WERI-Rb-1 (cell line): ENCODE data around the gene UBE2N.
"Not testable (repeated sequence)": the region's sequence is repeated elsewhere in the genome, so short reads cannot be mapped to it uniquely, and the experiment has no call there.

Experiments used
- DNase-seq: peaks from one replicate; pipeline ENCODE4 v3.0.0-alpha.2; 2020
- H3K27ac ChIP-seq: fragments of 250-450 bp; sonication (Bioruptor Pico); 2 replicates; pipeline ENCODE4 v1.5.1; 2020; ENCODE audit warnings: mild to moderate bottlenecking, moderate library complexity
- H3K27me3 ChIP-seq: fragments of 250-450 bp; sonication (Bioruptor Pico); 2 replicates; pipeline ENCODE4 v1.5.1; 2021; ENCODE audit warnings: mild to moderate bottlenecking, low read depth, moderate library complexity; ENCODE audit not compliant: insufficient read depth, severe bottlenecking
- H3K36me3 ChIP-seq: fragments of 250-450 bp; sonication (Bioruptor Pico); 2 replicates; pipeline ENCODE4 v1.5.1; 2020; ENCODE audit warnings: mild to moderate bottlenecking, moderate library complexity
- H3K4me3 ChIP-seq: 2 replicates; pipeline ENCODE4 v1.5.1; 2011; ENCODE audit warnings: low read depth, mild to moderate bottlenecking, control low read depth, low read length
- H3K9me3 ChIP-seq: fragments of 250-450 bp; sonication (Bioruptor Pico); 2 replicates; pipeline ENCODE4 v1.5.1; 2021; ENCODE audit warnings: mild to moderate bottlenecking, moderate library complexity; ENCODE audit not compliant: severe bottlenecking
- TF ChIP-seq, protein P1 (sequence below): IDR thresholded peaks from 2 replicates; pipeline ENCODE4 v1.5.1; 2011; ENCODE audit warnings: low read depth, mild to moderate bottlenecking, control low read depth, inconsistent platforms, low read length

The UBE2N gene

DNA sequence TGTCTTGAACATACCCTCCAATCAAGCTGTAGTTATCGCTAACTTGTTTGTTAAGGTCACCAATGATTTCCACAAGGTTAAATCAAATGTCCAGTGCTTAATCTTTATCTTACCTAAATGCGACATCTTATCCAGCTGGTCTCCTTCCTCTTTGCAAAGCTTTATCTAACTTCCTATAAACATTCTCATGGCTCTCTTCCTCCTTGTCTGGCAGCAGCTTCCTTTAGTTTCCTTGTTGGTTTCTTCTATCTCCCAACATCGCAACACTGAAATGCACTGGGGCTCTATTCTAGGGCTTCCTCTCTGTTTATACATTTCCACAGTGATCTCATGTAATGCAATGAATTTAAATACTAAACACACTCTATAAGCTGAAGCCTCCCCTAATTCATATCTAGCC lies 28.7 kb downstream of the UBE2N start:
- DNase-seq: no peak
- TF ChIP-seq, protein P1, sequence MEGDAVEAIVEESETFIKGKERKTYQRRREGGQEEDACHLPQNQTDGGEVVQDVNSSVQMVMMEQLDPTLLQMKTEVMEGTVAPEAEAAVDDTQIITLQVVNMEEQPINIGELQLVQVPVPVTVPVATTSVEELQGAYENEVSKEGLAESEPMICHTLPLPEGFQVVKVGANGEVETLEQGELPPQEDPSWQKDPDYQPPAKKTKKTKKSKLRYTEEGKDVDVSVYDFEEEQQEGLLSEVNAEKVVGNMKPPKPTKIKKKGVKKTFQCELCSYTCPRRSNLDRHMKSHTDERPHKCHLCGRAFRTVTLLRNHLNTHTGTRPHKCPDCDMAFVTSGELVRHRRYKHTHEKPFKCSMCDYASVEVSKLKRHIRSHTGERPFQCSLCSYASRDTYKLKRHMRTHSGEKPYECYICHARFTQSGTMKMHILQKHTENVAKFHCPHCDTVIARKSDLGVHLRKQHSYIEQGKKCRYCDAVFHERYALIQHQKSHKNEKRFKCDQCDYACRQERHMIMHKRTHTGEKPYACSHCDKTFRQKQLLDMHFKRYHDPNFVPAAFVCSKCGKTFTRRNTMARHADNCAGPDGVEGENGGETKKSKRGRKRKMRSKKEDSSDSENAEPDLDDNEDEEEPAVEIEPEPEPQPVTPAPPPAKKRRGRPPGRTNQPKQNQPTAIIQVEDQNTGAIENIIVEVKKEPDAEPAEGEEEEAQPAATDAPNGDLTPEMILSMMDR: no peak
- Histone ChIP-seq H3K27ac (no peak overlapping the region), H3K4me3 (no peak overlapping the region), H3K36me3 (peaks cover 28% of the 10 kb centered on the region), H3K27me3 (no peaks in the 10 kb centered on the region), H3K9me3 (no peaks in the 10 kb centered on the region)

DNA sequence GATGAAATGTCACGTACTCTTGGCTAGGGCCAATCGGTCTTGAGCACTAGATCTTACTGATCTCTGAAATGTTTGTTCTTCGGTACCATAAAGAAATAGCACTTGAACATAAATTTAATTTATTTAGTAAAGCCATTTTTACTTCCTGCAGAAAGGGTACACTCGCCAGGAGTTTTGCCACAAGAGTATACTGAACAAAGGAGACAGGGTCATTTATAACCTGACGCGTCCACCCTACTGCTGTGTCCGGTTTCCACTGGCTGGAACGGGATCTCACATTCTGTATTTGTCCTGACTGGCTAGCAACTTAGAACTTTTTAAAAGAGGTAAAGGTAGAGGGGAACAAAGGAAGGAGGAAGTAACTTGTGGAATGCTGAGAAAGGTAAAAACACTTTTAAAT lies 29.4 kb downstream of the UBE2N start:
- DNase-seq, H3K27me3 ChIP-seq, H3K4me3 ChIP-seq, H3K27ac ChIP-seq, H3K9me3 ChIP-seq: not testable (repeated sequence)
- peaks cover 30% of the 10 kb centered on the region for H3K36me3 ChIP-seq

DNA sequence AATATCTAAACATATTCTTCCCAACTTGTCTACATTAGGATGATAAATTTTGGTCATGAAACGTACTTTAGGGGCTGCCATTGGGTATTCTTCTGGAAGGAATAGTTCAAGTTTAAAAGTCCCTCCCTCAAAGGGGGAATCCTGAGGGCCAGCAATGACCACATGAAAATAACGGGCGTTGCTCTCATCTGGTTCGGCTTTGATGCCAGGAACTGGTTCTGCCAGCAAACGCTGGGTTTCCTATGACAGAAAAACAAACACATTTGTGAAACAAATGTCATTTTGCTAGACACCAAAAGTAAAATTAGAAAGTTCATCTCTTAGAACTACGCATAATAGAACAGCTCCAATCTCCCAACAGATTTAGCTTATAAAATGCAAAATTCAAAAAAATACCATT lies 30.7 kb downstream of the UBE2N start:
- H3K4me3 ChIP-seq, H3K27me3 ChIP-seq, H3K9me3 ChIP-seq, H3K27ac ChIP-seq, DNase-seq: not testable (repeated sequence)
- H3K36me3 ChIP-seq: peaks cover 32% of the 10 kb centered on the region

DNA sequence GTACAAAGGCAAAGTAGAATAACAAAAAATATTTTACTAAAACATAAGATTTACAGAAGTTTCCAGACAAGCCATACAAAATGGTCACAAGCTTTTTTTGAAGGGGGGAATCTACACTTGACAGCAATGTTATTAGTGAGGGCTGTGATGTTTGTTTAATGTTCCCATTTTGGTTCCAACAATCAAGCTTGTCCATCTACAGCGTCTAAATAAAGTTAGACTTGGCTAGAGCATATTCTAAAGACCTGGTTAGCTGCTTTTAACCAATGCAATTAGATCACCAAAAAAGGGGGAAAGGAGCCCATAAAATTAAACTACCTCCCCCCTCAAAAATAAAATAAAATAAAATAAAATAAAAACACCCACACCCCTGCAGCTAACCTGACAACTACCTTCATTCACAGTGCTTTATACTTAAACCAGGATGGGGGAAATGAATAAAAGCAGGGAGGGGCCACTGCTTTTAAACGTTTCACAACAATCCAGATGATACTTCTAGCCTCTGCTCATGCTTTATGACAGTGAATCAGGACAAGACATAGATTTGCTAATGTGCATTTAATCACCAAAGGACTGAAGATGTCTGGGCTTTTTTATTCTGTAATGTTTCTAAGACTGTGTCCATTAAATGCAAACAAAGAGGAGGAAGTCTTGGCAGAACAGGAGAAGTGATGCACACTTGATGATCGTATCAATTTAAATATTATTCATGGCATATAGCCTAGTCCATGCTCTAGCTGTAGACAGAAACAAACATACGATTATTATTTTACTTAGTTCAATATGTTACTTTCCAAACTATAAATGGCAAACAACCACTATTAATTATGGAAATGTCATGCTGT lies 32.2 kb downstream of the UBE2N start:
- not testable (repeated sequence) for H3K9me3 ChIP-seq, H3K4me3 ChIP-seq, H3K27ac ChIP-seq, DNase-seq, H3K27me3 ChIP-seq
- H3K36me3 ChIP-seq: peaks cover 32% of the 10 kb centered on the region

DNA sequence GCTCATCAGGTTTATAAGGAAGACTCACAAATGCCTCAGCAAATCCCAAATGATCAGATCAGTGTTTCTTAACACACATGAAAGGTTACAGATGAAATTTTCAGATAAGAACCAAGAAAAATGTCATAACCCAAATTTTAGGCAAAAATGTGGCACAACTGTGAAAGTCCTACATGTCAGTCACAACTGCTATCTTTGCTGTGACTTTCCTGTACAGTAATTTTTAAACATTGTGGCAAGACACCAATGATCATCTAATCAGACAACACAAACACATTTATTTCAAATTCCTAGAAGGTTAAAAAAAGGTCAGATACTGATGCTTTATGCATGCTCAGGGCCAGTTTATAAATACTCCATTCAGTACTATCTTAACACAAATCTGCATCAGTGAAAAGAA lies 32.9 kb downstream of the UBE2N start:
- Histone ChIP-seq H3K27ac (no peak overlapping the region), H3K9me3 (no peaks in the 10 kb centered on the region), H3K4me3 (no peak overlapping the region), H3K27me3 (no peaks in the 10 kb centered on the region), H3K36me3 (peaks cover 32% of the 10 kb centered on the region)
- no peak for DNase-seq
- TF ChIP-seq, protein P1: no peak

DNA sequence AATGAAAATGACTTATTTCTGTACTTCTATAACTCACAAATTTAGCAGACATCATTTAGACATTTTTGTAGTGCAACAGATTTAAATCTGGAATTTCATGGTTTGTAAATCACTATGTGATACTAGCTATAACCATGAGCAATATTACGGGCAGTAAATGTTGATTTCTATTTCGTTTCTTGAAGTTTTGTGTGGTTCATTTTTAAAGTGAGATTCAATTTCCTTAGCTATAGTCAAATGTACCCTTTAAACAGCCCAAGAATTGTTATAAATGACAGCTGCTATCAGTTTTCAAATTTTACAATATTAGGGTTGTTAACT lies 33.8 kb downstream of the UBE2N start:
- H3K27me3 ChIP-seq: no peaks in the 10 kb centered on the region
- no peaks in the 10 kb centered on the region for H3K9me3 ChIP-seq
- no peak for DNase-seq
- H3K36me3 ChIP-seq: peaks cover 32% of the 10 kb centered on the region
- no peak overlapping the region for H3K27ac ChIP-seq
- TF ChIP-seq, protein P1: no peak
- H3K4me3 ChIP-seq: no peak overlapping the region

DNA sequence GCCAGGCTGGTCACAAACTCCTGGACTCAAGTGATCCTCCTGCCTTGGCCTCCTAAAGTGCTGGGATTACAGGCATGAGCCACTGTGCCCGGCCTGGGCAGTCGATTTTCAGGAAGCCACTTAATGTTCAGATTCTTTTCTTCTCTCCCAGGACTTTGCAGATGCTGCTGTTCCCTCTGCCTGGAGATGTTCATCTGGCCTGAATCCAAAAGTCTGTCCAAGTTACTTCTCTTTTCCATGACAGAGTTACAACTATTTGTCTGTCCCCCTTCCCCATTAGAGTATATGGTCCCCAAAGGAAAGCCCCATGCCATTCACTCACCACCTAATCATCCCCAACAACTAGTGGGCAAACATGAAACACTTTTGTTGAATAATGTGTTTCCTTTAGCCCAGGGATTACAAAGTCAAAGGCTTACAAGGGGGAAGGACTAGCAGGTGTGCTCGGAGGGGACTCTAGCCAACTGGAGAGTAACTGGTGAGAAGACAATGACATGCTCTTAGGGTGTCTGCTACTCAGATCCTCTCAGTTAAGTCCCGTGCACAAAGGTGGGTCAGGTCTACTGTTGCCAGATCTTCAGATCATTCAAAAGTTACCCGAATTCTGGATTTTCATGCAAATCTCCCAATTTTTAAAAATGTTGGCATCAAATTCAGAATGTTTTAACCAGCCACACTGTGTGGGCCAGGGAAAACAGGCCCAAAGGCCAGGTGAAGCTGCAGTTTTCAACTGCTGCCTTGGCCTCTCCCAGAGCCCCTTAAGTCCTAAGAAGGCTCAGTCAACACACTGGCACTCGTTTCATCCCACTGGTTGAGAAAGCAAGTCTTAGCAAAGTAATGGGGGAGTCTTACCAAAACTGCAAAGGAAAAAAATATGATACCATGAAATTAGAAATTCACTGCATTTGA lies 34.4 kb downstream of the UBE2N start:
- Histone ChIP-seq H3K27ac (no peak overlapping the region), H3K27me3 (no peaks in the 10 kb centered on the region), H3K4me3 (no peak overlapping the region), H3K9me3 (no peaks in the 10 kb centered on the region), H3K36me3 (peaks cover 37% of the 10 kb centered on the region)
- no peak for DNase-seq
- TF ChIP-seq, protein P1: no peak
